IMR-90 (cell line): ENCODE data around the gene TASP1.
A peak's percentile ranks its signal among the peaks of the same experiment; 100 is the strongest.

Experiments used
- CHD1 ChIP-seq: IDR thresholded peaks from 2 replicates; pipeline ENCODE4 v1.6.1; 2012; ENCODE audit warnings: low read depth, low read length, improper control_type of control experiment
- MAFK ChIP-seq: IDR thresholded peaks from 2 replicates; pipeline ENCODE4 v1.6.1; 2012; ENCODE audit warnings: low read depth, low read length, improper control_type of control experiment
- POLR2A ChIP-seq: IDR thresholded peaks from 2 replicates; pipeline ENCODE4 v1.6.1; 2012; ENCODE audit warnings: mild to moderate bottlenecking, low read depth, low read length
- RFX5 ChIP-seq: IDR thresholded peaks from 2 replicates; pipeline ENCODE4 v1.8.0; 2012; ENCODE audit warnings: low read depth, mild to moderate bottlenecking, low read length, moderate library complexity
- SMC3 ChIP-seq: fragments of 150-350 bp; IDR thresholded peaks from 2 replicates; pipeline ENCODE4 v1.6.1; 2016; ENCODE audit warnings: low read depth, mild to moderate bottlenecking, antibody characterized with exemption, low read length, moderate library complexity
- TF ChIP-seq, protein P1 (sequence below): conservative IDR thresholded peaks from 2 replicates; pipeline ENCODE4 v1.5.1; 2012; ENCODE audit warnings: mild to moderate bottlenecking, low read depth, low read length, improper control_type of control experiment

DNA sequence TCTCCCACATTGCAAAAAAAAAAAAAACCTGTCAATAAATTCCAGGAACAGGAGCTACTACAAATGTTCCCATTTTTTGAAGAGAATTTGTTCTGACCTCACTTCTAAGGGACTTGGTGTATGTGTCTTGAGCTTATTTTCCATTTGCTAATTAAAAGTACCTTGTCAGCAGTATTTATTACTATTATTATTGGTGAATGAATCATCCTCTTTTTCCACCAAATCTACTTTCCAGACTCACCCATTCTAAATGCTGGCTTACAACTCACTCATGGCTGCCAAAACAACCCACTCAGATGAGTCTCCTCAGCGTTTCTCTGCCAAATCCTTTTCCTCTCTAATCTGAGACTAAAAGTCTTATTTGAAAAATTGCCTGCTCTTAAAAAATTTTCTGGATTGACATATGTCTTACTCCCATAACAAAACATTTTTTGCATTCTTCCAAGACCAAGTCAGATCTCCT is 33.2 kb upstream of the TASP1 start:
- TF ChIP-seq CHD1 (no peak), POLR2A (no peak), MAFK (peak; percentile 96), RFX5 (no peak), SMC3 (no peak)
- TF ChIP-seq, protein P1, sequence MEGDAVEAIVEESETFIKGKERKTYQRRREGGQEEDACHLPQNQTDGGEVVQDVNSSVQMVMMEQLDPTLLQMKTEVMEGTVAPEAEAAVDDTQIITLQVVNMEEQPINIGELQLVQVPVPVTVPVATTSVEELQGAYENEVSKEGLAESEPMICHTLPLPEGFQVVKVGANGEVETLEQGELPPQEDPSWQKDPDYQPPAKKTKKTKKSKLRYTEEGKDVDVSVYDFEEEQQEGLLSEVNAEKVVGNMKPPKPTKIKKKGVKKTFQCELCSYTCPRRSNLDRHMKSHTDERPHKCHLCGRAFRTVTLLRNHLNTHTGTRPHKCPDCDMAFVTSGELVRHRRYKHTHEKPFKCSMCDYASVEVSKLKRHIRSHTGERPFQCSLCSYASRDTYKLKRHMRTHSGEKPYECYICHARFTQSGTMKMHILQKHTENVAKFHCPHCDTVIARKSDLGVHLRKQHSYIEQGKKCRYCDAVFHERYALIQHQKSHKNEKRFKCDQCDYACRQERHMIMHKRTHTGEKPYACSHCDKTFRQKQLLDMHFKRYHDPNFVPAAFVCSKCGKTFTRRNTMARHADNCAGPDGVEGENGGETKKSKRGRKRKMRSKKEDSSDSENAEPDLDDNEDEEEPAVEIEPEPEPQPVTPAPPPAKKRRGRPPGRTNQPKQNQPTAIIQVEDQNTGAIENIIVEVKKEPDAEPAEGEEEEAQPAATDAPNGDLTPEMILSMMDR, result no peak
